OCI-LY1 (cell line): ENCODE measurements around the gene SFTPA2.

Experiments
- H2AFZ ChIP-seq: fragments of 200-600 bp; sonication (generic), shearing (Covaris generic); 2 replicates; pipeline ENCODE4 v1.6.0; 2014; ENCODE audit warnings: antibody characterized with exemption, mild to moderate bottlenecking, low read length
- H3F3A ChIP-seq: fragments of 200-600 bp; sonication (generic), shearing (Covaris generic); 2 replicates; pipeline ENCODE4 v1.6.0; 2014; ENCODE audit warnings: mild to moderate bottlenecking, antibody characterized with exemption, low read length, moderate library complexity; ENCODE audit not compliant: insufficient read depth
- H3K27ac ChIP-seq: fragments of 200-600 bp; sonication (generic); 2 replicates; pipeline ENCODE4 v1.5.1; 2014; ENCODE audit warnings: low read length, mixed run types, mild to moderate bottlenecking, low read depth; ENCODE audit not compliant: poor library complexity, severe bottlenecking
- H3K27me3 ChIP-seq: fragments of 200-600 bp; sonication (generic); 2 replicates; pipeline ENCODE4 v1.6.0; 2014; ENCODE audit warnings: antibody characterized with exemption, mild to moderate bottlenecking, low read length, moderate library complexity; ENCODE audit not compliant: insufficient read depth
- H3K36me3 ChIP-seq: fragments of 200-600 bp; sonication (generic); 2 replicates; pipeline ENCODE4 v1.6.1; 2014; ENCODE audit warnings: mild to moderate bottlenecking, antibody characterized with exemption, low read length, moderate library complexity, mixed read lengths; ENCODE audit not compliant: insufficient read depth
- H3K4me1 ChIP-seq: fragments of 200-600 bp; sonication (generic); 2 replicates; pipeline ENCODE4 v1.5.1; 2014; ENCODE audit warnings: mild to moderate bottlenecking, low read length, moderate library complexity; ENCODE audit not compliant: insufficient read depth, severe bottlenecking
- H3K4me2 ChIP-seq: fragments of 200-600 bp; sonication (generic), shearing (Covaris generic); 2 replicates; pipeline ENCODE4 v1.6.1; 2014; ENCODE audit warnings: low read length
- H3K4me3 ChIP-seq: fragments of 200-600 bp; sonication (generic); 2 replicates; pipeline ENCODE4 v1.5.1; 2014; ENCODE audit warnings: low read length, low read depth, mild to moderate bottlenecking, mixed read lengths; ENCODE audit not compliant: poor library complexity, severe bottlenecking
- H3K79me2 ChIP-seq: fragments of 200-600 bp; shearing (Covaris generic); 2 replicates; pipeline ENCODE4 v1.6.1; 2016; ENCODE audit warnings: mixed run types, low read length, mixed read lengths; ENCODE audit not compliant: insufficient read depth
- H3K9ac ChIP-seq: fragments of 200-600 bp; sonication (generic), shearing (Covaris generic); 2 replicates; pipeline ENCODE4 v1.6.1; 2014; ENCODE audit warnings: mild to moderate bottlenecking, low read length, mixed read lengths
- H3K9me2 ChIP-seq: fragments of 200-600 bp; sonication (generic), shearing (Covaris generic); 2 replicates; pipeline ENCODE4 v1.6.1; 2014; ENCODE audit warnings: low read depth, mild to moderate bottlenecking, low read length, mixed read lengths
- H3K9me3 ChIP-seq: fragments of 200-600 bp; shearing (Covaris generic); 2 replicates; pipeline ENCODE4 v1.6.1; 2014; ENCODE audit warnings: low read length, mixed read lengths
- H4K20me1 ChIP-seq: fragments of 200-600 bp; sonication (generic), shearing (Covaris generic); 2 replicates; pipeline ENCODE4 v1.6.0; 2016; ENCODE audit warnings: mild to moderate bottlenecking, low read length; ENCODE audit not compliant: insufficient read depth
- CTCF ChIP-seq: fragments of 200-600 bp; sonication (generic), shearing (Covaris generic); IDR thresholded peaks from 2 replicates; pipeline ENCODE4 v1.5.1; 2017; ENCODE audit warnings: mild to moderate bottlenecking, antibody characterized with exemption, low read length, moderate library complexity, mixed read lengths
- EZH2 ChIP-seq: fragments of 200-600 bp; sonication (generic), shearing (Covaris generic); IDR thresholded peaks from 2 replicates; pipeline ENCODE4 v1.8.0; 2017; ENCODE audit warnings: borderline replicate concordance, mixed run types, mild to moderate bottlenecking, antibody characterized with exemption, low read length, moderate library complexity, mixed read lengths

SFTPA2 gene

GRCh38 chr10:79560160-79560709, at the start of gene SFTPA2:
TSS of gene SFTPA2 (minus strand) at chr10:79560407. CDS start at chr10:79559483, 924 bp downstream.
- no peak within 1 kb of the TSS for H3K27ac ChIP-seq

GRCh38 chr10:79608505-79609375, 48.5 kb upstream of the SFTPA2 start:
- H3K79me2 ChIP-seq: no peaks in the 10 kb centered on the region
- H3K27me3 ChIP-seq: no peaks in the 10 kb centered on the region
- H3F3A ChIP-seq: no peaks in the 10 kb centered on the region

More at GRCh38 chr10:79560160-79560709, at the start of gene SFTPA2:
- no peaks in the 10 kb centered on the region for H3K27me3 ChIP-seq
- H3K4me2 ChIP-seq: no peak within 1 kb of the TSS
- H3K9ac ChIP-seq: no peak within 1 kb of the TSS
- H4K20me1 ChIP-seq: no peaks in the 10 kb centered on the region
- no peaks in the 10 kb centered on the region for H3K4me1 ChIP-seq
- H3K9me3 ChIP-seq: no peaks in the 10 kb centered on the region
- no peaks in the 10 kb centered on the region for H3K9me2 ChIP-seq
- TF ChIP-seq EZH2: no peak
- TF ChIP-seq CTCF: no peak
- no peak within 1 kb of the TSS for H2AFZ ChIP-seq
- H3K36me3 ChIP-seq: no peaks in the 10 kb centered on the region
- no peaks in the 10 kb centered on the region for H3K79me2 ChIP-seq
- no peak within 1 kb of the TSS for H3K4me3 ChIP-seq
- no peaks in the 10 kb centered on the region for H3F3A ChIP-seq

GRCh38 chr10:79605308-79605707, 45.1 kb upstream of the SFTPA2 start:
- TF ChIP-seq EZH2: no peak
- no peak for TF ChIP-seq CTCF
- Histone ChIP-seq H3F3A (no peaks in the 10 kb centered on the region), H3K79me2 (no peaks in the 10 kb centered on the region), H3K9me3 (no peaks in the 10 kb centered on the region), H3K27me3 (no peaks in the 10 kb centered on the region), H3K9me2 (no peaks in the 10 kb centered on the region), H3K4me3 (no peak overlapping the region), H4K20me1 (no peaks in the 10 kb centered on the region), H3K36me3 (no peaks in the 10 kb centered on the region), H3K9ac (no peak overlapping the region), H3K4me1 (no peaks in the 10 kb centered on the region), H2AFZ (no peak overlapping the region), H3K27ac (no peak overlapping the region), H3K4me2 (no peak overlapping the region)

More at GRCh38 chr10:79608505-79609375, 48.5 kb upstream of the SFTPA2 start:
- no peak overlapping the region for H2AFZ ChIP-seq
- no peaks in the 10 kb centered on the region for H3K36me3 ChIP-seq
- no peaks in the 10 kb centered on the region for H3K9me3 ChIP-seq
- no peak overlapping the region for H3K4me2 ChIP-seq
- H3K4me3 ChIP-seq: no peak overlapping the region
- no peaks in the 10 kb centered on the region for H3K4me1 ChIP-seq
- no peaks in the 10 kb centered on the region for H4K20me1 ChIP-seq
- no peak overlapping the region for H3K9ac ChIP-seq
- peak; percentile 66 for TF ChIP-seq CTCF
- no peak for TF ChIP-seq EZH2
- H3K27ac ChIP-seq: no peak overlapping the region
- no peaks in the 10 kb centered on the region for H3K9me2 ChIP-seq
